Small intestine (tissue), 16 donors: ENCODE data around the gene SECISBP2L. TPM values are rescaled to one million over a fixed set of nuclear protein-coding genes. Genes with fewer than 3 reads are reported as not detected.

ENCODE experiments used
- DNase-seq, 2 donors: peaks; one replicate each; pipeline versions ENCODE4 v3.0.0 to v3.0.0-alpha.2; 2013
- FAIRE-seq: peaks from 2 replicates; lab custom pipeline; 2012; peaks lifted over from hg19 to GRCh38; lab: Jason Lieb, UNC
- H3K27ac ChIP-seq, 3 donors: one replicate each; pipeline ENCODE4 v1.5.1; 2013; ENCODE audit warnings: low read length in 2 of 3, mild to moderate bottlenecking in 2 of 3, control low read depth in 1 of 3, inconsistent platforms in 1 of 3, low read depth in 1 of 3, moderate library complexity in 1 of 3
- H3K27me3 ChIP-seq, 3 donors: one replicate each; pipeline ENCODE4 v1.6.1; 2013; ENCODE audit warnings: low read length in 3 of 3, inconsistent platforms in 1 of 3; ENCODE audit not compliant: control insufficient read depth in 3 of 3, insufficient read depth in 3 of 3
- H3K36me3 ChIP-seq, 3 donors: one replicate each; pipeline ENCODE4 v1.6.1; 2013; ENCODE audit warnings: low read length in 3 of 3, inconsistent platforms in 1 of 3, low read depth in 1 of 3, mild to moderate bottlenecking in 1 of 3, moderate library complexity in 1 of 3; ENCODE audit not compliant: control insufficient read depth in 3 of 3, insufficient read depth in 2 of 3
- H3K4me1 ChIP-seq, 3 donors: one replicate each; pipeline ENCODE4 v1.6.1; 2013; ENCODE audit warnings: low read length in 2 of 3, inconsistent platforms in 1 of 3, low read depth in 1 of 3, mild to moderate bottlenecking in 1 of 3, moderate library complexity in 1 of 3; ENCODE audit not compliant: control insufficient read depth in 3 of 3, insufficient read depth in 2 of 3
- H3K4me3 ChIP-seq, 3 donors: one replicate each; pipeline ENCODE4 v1.5.1; 2013; ENCODE audit warnings: low read length in 3 of 3, control low read depth in 1 of 3, inconsistent platforms in 1 of 3, low read depth in 1 of 3, mild to moderate bottlenecking in 1 of 3, moderate library complexity in 1 of 3
- H3K9me3 ChIP-seq, 2 donors: one replicate each; pipeline ENCODE4 v1.6.1; 2013; ENCODE audit warnings: low read depth in 1 of 2, low read length in 1 of 2; ENCODE audit not compliant: control insufficient read depth in 2 of 2, insufficient read depth in 1 of 2
- WGBS, 3 donors: extraction: QIAGEN DNeasy Blood & Tissue Kit; methylation state at CpG; one replicate each; pipeline ENCODE4 v1.1.7; 2013; 5-methylcytosine and 5-hydroxymethylcytosine counted together
- long read RNA-seq, 10 donors: transcript quantifications; one replicate each; lab custom pipeline, GENCODE V29; 2026
- polyA plus RNA-seq, 4 donors: library from polyadenylated mRNA; stranded (reverse) in 3 of 4; unstranded in 1 of 4; fragments of 200-250 nt in 3 of 4; fragments of 120-200 nt in 1 of 4; gene quantifications; one replicate each; pipeline versions ENCODE4 v1.2.1 to v1.2.3, GENCODE V29; 2013
- donor health status: healthy with polysubstance abuse.
- donor health status: control.
- donor health status: control.
- donor health status: Bipolar disorder and iron deficiency.
- donor health status: healthy.

SECISBP2L gene, protein sequence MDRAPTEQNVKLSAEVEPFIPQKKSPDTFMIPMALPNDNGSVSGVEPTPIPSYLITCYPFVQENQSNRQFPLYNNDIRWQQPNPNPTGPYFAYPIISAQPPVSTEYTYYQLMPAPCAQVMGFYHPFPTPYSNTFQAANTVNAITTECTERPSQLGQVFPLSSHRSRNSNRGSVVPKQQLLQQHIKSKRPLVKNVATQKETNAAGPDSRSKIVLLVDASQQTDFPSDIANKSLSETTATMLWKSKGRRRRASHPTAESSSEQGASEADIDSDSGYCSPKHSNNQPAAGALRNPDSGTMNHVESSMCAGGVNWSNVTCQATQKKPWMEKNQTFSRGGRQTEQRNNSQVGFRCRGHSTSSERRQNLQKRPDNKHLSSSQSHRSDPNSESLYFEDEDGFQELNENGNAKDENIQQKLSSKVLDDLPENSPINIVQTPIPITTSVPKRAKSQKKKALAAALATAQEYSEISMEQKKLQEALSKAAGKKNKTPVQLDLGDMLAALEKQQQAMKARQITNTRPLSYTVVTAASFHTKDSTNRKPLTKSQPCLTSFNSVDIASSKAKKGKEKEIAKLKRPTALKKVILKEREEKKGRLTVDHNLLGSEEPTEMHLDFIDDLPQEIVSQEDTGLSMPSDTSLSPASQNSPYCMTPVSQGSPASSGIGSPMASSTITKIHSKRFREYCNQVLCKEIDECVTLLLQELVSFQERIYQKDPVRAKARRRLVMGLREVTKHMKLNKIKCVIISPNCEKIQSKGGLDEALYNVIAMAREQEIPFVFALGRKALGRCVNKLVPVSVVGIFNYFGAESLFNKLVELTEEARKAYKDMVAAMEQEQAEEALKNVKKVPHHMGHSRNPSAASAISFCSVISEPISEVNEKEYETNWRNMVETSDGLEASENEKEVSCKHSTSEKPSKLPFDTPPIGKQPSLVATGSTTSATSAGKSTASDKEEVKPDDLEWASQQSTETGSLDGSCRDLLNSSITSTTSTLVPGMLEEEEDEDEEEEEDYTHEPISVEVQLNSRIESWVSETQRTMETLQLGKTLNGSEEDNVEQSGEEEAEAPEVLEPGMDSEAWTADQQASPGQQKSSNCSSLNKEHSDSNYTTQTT
- 10 to 100 TPM in 1 of 4 donors, 1 to 10 TPM in 3; 5.4 to 30.6 (median 7.5) TPM for polyA plus RNA-seq
- long read RNA-seq, donor 1 = 0 reads
- long read RNA-seq, donor 2 = 0 reads
- long read RNA-seq, donor 3, partial matches to known transcripts = 0 of 2 reads
- long read RNA-seq, donor 3, other reads (novel, unspliced or antisense) = 0 of 2 reads
- long read RNA-seq, donor 4 = 0 reads
- long read RNA-seq, donor 5 = 0 reads
- long read RNA-seq, donor 6, partial matches to known transcripts = 0 of 1 reads
- long read RNA-seq, donor 6, other reads (novel, unspliced or antisense) = 0 of 1 reads
- long read RNA-seq, donor 7, partial matches to known transcripts = 0 of 1 reads
- long read RNA-seq, donor 7, other reads (novel, unspliced or antisense) = 0 of 1 reads
- long read RNA-seq, donor 8 = 0 reads
- long read RNA-seq, donor 9, full-length matches to known transcripts = 2 of 2 reads
- long read RNA-seq, donor 9, partial matches to known transcripts = 0 of 2 reads
- long read RNA-seq, donor 9, other reads (novel, unspliced or antisense) = 0 of 2 reads
- long read RNA-seq, donor 10, partial matches to known transcripts = 5 of 5 reads
- long read RNA-seq, donor 10, other reads (novel, unspliced or antisense) = 0 of 5 reads

DNA sequence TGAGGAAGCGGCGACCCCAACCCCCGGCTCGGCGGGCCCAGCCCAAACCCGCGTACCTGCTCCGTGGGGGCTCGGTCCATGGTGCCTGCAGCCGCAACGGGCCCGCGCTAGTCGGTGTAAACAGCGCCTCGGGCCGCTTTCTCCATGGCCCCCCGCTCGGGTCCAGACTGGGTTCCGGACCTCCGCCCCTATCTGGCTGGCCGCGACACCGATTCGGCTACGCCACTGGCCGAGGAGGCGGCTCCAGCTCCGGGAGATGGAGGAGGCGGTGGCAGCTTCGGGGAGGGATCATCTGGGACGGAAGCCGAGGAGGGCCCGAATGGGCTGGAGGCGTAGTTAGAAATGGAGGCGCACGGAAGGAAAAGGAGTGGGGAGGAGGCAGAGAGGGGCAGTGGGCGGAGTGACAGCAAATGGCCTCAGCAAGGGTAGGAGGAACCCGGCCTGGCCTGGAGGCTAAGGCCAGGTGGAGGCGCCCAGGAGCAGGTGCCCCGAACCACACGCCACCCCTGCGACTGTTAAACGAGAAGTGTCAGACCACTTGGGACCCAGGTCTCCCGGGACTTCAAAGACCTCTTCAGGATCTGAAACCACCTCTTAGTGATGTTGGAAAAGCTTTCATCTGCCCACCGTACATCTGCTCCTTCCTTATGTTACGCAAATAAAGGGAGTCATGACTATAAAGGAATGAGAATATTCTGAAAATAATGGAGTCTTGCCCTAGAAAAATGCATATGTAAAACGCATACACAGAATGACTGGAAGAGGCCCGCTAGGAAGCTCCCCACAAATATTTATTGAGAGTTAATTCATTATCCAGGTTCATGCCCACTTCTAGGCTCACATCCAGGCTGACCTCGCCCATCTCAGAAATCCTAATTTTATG, at the start of gene SECISBP2L:
SECISBP2L (minus strand) TSS at position 227 of the 883 bp plus-strand sequence; CDS start at position 80, 147 bp downstream.
- no peaks in the 10 kb centered on the region for H3K27me3 ChIP-seq
- peak within 1 kb of the TSS; percentile 62 to 90 (median 76) for H3K27ac ChIP-seq
- no peaks in the 10 kb centered on the region for H3K9me3 ChIP-seq
- FAIRE-seq = no peak
- H3K4me3 ChIP-seq = peak within 1 kb of the TSS; percentile 84 to 96 (median 92)
- H3K36me3 ChIP-seq = peaks cover 0 to 5% (median 0%) of the 10 kb centered on the region in 3 donors
- peak; percentile 95 to 98 for DNase-seq
- H3K4me1 ChIP-seq = no peaks in the 10 kb centered on the region
- 2 to 5% (median 4%) methylated on average over 44 to 50 of the region's 50 CpGs for WGBS, 3 donors

GRCh38 chr15:49094923-49095322, 48.7 kb upstream of the SECISBP2L start:
- H3K4me3 ChIP-seq = no peak overlapping the region
- FAIRE-seq = no peak
- no peaks in the 10 kb centered on the region for H3K36me3 ChIP-seq
- peaks cover 0 to 4% (median 0%) of the 10 kb centered on the region in 3 donors for H3K4me1 ChIP-seq
- no peak overlapping the region for H3K27ac ChIP-seq
- 77 to 89% (median 84%) methylated on average over 1 of the region's 1 CpG for WGBS, 3 donors
- no peak for DNase-seq
- no peaks in the 10 kb centered on the region for H3K9me3 ChIP-seq
- H3K27me3 ChIP-seq = no peaks in the 10 kb centered on the region

DNA sequence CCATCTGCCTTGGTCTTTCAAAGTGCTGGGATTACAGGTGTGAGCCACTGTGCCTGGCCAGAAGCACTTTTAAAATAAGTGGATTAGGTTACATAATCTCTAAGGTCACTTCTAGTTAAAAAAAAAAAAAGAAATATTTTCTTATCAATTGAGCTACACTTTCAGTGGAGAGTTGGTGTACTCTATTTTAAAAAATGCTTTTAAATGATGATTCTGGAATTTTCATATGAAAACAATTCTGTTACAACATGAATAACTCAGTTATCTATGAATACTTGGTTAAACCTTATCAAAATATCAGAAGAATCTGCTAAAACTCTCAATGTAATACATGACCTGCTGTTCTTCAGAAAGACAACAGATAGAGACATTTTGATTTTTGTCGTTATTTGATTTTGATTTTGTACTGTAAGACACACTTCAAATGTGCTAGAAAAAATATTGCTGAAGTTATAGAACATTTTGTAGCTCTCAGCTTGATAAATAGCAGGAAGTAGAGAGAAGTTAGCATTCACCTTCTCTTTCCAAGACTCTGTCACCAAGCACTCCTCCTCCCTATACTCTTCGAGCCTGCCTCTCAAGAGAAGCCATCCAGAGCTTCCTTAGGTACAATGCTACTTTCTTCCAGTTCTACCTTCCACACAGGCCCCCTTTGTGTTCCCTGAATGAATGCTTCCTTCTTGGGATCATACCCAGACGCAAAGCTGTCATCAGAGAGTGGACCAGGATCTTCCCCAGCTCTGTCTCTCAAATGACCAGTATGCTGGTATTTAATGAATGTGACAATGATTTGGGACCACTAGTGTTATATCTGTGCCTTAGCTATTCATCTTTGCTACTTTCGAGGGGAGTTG, 47.2 kb upstream of the SECISBP2L start:
- H3K27ac ChIP-seq = no peak overlapping the region
- peaks cover 0 to 4% (median 0%) of the 10 kb centered on the region in 3 donors for H3K4me1 ChIP-seq
- no peaks in the 10 kb centered on the region for H3K27me3 ChIP-seq
- 90 to 97% (median 91%) methylated on average over 4 of the region's 4 CpGs for WGBS, 3 donors
- no peaks in the 10 kb centered on the region for H3K9me3 ChIP-seq
- no peaks in the 10 kb centered on the region for H3K36me3 ChIP-seq
- no peak for DNase-seq
- no peak overlapping the region for H3K4me3 ChIP-seq
- FAIRE-seq = no peak

GRCh38 chr15:49088996-49089395, 42.8 kb upstream of the SECISBP2L start:
- Histone ChIP-seq H3K4me3 (no peak overlapping the region), H3K36me3 (no peaks in the 10 kb centered on the region), H3K4me1 (no peaks in the 10 kb centered on the region), H3K27me3 (no peaks in the 10 kb centered on the region), H3K27ac (no peak overlapping the region), H3K9me3 (no peaks in the 10 kb centered on the region)
- DNase-seq (no peak), FAIRE-seq (no peak)
- WGBS, 3 donors = 86 to 92% (median 90%) methylated on average over 4 of the region's 4 CpGs

DNA sequence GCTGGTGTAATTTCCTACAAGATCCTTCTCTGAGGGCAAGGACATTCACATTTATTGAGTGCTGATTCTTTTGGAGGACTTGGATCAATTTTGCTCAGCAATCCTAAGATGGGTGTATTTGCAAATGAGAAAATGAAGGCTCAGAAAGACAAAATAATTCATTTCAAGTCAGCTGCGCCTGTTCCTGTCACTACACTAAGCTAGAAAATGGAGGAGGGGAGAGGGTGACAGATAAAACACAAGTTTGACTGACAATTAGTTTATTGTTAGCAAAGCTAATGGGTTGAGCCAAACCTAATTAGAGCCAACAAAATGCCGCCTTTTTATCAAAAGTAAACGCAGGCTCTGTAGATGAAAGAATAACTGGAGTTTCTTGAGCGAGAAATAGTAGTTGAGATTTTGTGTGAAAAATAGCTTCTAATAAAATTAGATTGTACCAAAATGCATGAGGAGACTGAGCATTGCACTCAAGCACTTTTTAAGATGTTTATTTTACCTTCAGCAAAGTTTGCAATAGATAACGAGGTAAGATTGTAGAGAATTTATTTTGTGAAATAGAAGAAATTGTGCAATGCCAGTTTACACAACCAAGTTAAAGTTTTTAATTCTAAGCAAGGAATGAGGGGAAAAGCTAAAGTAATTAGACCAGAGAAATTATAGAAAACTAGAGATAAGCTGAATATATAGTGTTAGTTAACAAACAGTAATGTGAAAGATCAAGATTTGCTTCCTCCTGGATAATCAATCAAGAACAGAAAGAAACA, 39.6 kb upstream of the SECISBP2L start:
- no peak overlapping the region for H3K4me3 ChIP-seq
- H3K9me3 ChIP-seq = no peaks in the 10 kb centered on the region
- 53 to 66% (median 63%) methylated on average over 5 of the region's 5 CpGs for WGBS, 3 donors
- H3K27me3 ChIP-seq = no peaks in the 10 kb centered on the region
- no peak overlapping the region for H3K27ac ChIP-seq
- FAIRE-seq = no peak
- no peak for DNase-seq
- H3K36me3 ChIP-seq = no peaks in the 10 kb centered on the region
- no peaks in the 10 kb centered on the region for H3K4me1 ChIP-seq

DNA sequence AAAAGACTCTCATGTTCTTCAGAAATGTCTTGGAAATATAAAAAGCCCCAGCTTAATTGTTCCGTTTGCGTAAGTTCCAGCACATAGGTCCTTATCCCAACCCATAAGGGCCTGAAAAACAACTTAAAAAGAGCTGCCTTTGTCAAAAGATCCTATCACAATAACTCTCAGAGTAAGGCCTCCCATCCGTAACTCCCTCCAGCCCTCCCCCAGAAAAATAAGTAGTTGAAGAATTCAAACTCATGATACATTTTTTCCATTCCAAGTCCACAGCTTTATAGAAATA, 38.0 kb upstream of the SECISBP2L start:
- WGBS, 3 donors = 91 to 96% (median 96%) methylated on average over 3 of the region's 3 CpGs
- H3K9me3 ChIP-seq = no peaks in the 10 kb centered on the region

More for the DNA sequence above, 38.0 kb upstream of the SECISBP2L start:
- Histone ChIP-seq H3K4me1 (no peaks in the 10 kb centered on the region), H3K27me3 (no peaks in the 10 kb centered on the region), H3K4me3 (no peak overlapping the region), H3K27ac (no peak overlapping the region), H3K36me3 (no peaks in the 10 kb centered on the region)
- no peak for FAIRE-seq
- no peak for DNase-seq
